A673 (cell line): Measurements from ENCODE around the gene CYSTM1. TPM values are rescaled to one million over a fixed set of nuclear protein-coding genes. Genes with fewer than 3 reads are reported as not detected.

ENCODE experiments used
- BruUV-seq: library from RNA; stranded (reverse); fragments of 400-500 nt; replicated peaks from 2 replicates; lab custom pipeline; 2021; lab: Mats Ljungman, UMichigan
- CTCF ChIA-PET: fragments of 300-600 bp; sonication (Branson Sonifier 250); formaldehyde crosslinking; loops from one replicate; lab custom pipeline; 2022; ENCODE audit warnings: antibody characterized with exemption; lab: Charles Lee
- POLR2A ChIA-PET: fragments of 300-600 bp; sonication (Branson Sonifier 250); formaldehyde crosslinking; loops from one replicate; lab custom pipeline; 2022; ENCODE audit warnings: antibody characterized with exemption; ENCODE audit not compliant: low non-redundant PET; lab: Charles Lee
- DNase-seq: peaks from one replicate; pipeline ENCODE4 v3.0.0-alpha.2; 2015; ENCODE audit warnings: low spot score
- H3K27ac ChIP-seq: fragments of 200-600 bp; sonication (generic); 2 replicates; pipeline ENCODE4 v1.5.1; 2016; ENCODE audit warnings: mixed run types, low read depth, mild to moderate bottlenecking, mixed read lengths, antibody characterized with exemption, low read length; ENCODE audit not compliant: poor library complexity, severe bottlenecking
- H3K27me3 ChIP-seq: fragments of 200-600 bp; sonication (generic); replicated peaks from 2 replicates; pipeline ENCODE4 v1.6.1; 2017; ENCODE audit warnings: mixed run types, low read depth, mild to moderate bottlenecking, mixed read lengths, antibody characterized with exemption, low read length; ENCODE audit not compliant: insufficient read depth, poor library complexity
- H3K36me3 ChIP-seq: fragments of 200-600 bp; sonication (generic); 2 replicates; pipeline ENCODE4 v1.6.1; 2016; ENCODE audit warnings: mixed run types, mild to moderate bottlenecking, mixed read lengths, antibody characterized with exemption, low read length; ENCODE audit not compliant: insufficient read depth, poor library complexity, severe bottlenecking
- H3K4me1 ChIP-seq: fragments of 200-600 bp; sonication (generic); 2 replicates; pipeline ENCODE4 v1.6.1; 2017; ENCODE audit warnings: mixed run types, mild to moderate bottlenecking, mixed read lengths, antibody characterized with exemption, low read length; ENCODE audit not compliant: insufficient read depth, poor library complexity, severe bottlenecking
- H3K4me3 ChIP-seq: fragments of 200-600 bp; sonication (generic); 2 replicates; pipeline ENCODE4 v1.5.1; 2016; ENCODE audit warnings: low read depth, mixed run types, mild to moderate bottlenecking, mixed read lengths, low read length; ENCODE audit not compliant: poor library complexity, severe bottlenecking
- H3K9me3 ChIP-seq: fragments of 200-600 bp; sonication (generic); 2 replicates; pipeline ENCODE4 v1.6.1; 2016; ENCODE audit warnings: mixed run types, low read depth, mild to moderate bottlenecking, mixed read lengths, antibody characterized with exemption, low read length; ENCODE audit not compliant: poor library complexity, severe bottlenecking
- EZH2 ChIP-seq: fragments of 200-600 bp; sonication (generic); IDR thresholded peaks from 2 replicates; pipeline ENCODE4 v1.6.1; 2017; ENCODE audit warnings: borderline replicate concordance, low read depth, mild to moderate bottlenecking, mixed read lengths, antibody characterized with exemption, low read length; ENCODE audit not compliant: poor library complexity, severe bottlenecking
- intact Hi-C: fragments of 100-400 bp; cut with micrococcal nuclease; formaldehyde crosslinking; loops from one replicate; pipeline ENCODE4 v1.10.0; 2022; ENCODE audit not compliant: unreplicated experiment
- total RNA-seq: library from RNA; stranded (reverse); gene quantifications from 2 replicates; pipeline ENCODE4 v1.2.3, GENCODE V29; 2021
- TF ChIP-seq, protein P1 (sequence below): fragments of 300-800, 200-600 bp; sonication (generic); conservative IDR thresholded peaks from 2 replicates; pipeline ENCODE4 v1.5.1; 2017; ENCODE audit warnings: low read depth, mild to moderate bottlenecking, antibody characterized with exemption, low read length, moderate library complexity, mixed read lengths

CYSTM1 gene
- total RNA-seq, 1 experiment from 2014 or later, result 35.5 TPM

- Histone ChIP-seq H3K27me3 (no peaks in the 10 kb centered on the region), H3K4me1 (peaks cover 8% of the 10 kb centered on the region), H3K27ac (no peak overlapping the region), H3K36me3 (no peaks in the 10 kb centered on the region), H3K9me3 (no peaks in the 10 kb centered on the region), H3K4me3 (no peak overlapping the region)
- TF ChIP-seq, protein P1, sequence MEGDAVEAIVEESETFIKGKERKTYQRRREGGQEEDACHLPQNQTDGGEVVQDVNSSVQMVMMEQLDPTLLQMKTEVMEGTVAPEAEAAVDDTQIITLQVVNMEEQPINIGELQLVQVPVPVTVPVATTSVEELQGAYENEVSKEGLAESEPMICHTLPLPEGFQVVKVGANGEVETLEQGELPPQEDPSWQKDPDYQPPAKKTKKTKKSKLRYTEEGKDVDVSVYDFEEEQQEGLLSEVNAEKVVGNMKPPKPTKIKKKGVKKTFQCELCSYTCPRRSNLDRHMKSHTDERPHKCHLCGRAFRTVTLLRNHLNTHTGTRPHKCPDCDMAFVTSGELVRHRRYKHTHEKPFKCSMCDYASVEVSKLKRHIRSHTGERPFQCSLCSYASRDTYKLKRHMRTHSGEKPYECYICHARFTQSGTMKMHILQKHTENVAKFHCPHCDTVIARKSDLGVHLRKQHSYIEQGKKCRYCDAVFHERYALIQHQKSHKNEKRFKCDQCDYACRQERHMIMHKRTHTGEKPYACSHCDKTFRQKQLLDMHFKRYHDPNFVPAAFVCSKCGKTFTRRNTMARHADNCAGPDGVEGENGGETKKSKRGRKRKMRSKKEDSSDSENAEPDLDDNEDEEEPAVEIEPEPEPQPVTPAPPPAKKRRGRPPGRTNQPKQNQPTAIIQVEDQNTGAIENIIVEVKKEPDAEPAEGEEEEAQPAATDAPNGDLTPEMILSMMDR, result no peak
- TF ChIP-seq EZH2, result no peak
- DNase-seq, result no peak
- no TSS peak for BruUV-seq
- ChIA-PET CTCF (interaction anchor here (0.6 kb wide), 1 partner anchor 204 kb away, joined by 6 read pairs; no protein-coding TSS in a partner anchor), POLR2A (no interaction called here)
- intact Hi-C loops, result no loop called here
Measured at GRCh38 chr5:140270008-140270407, 95.0 kb downstream of the CYSTM1 start.

DNA sequence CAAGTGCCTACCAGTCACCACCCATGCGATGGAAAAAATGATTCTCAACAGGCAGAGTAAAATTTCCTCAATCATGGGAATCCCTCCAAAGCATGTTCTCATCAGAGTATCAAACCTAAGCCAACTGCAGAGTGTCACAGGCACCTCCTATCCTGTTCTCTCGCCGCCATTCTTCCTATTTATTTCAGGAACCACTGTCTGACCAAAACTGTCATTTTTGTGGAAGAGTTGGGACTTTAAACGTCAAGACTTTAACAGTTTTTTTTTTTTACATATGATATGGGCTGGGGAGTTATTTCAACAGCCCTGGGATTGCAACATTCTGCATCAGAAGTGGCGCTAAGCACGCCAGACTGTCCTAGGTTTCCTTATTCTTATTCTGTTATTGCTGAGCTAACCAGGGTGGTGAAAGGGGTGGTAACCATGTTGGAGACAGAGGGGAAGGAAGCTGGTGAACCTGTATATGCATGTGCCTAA lies 98.5 kb downstream of the CYSTM1 start:
- TF ChIP-seq, protein P1, result no peak
- TF ChIP-seq EZH2, result no peak
- ChIA-PET POLR2A (interaction anchor here (0.7 kb wide), 1 partner anchor 152 kb away, joined by 3 read pairs; no protein-coding TSS in a partner anchor), CTCF (no interaction called here)
- no peaks in the 10 kb centered on the region for H3K27me3 ChIP-seq
- peaks cover 5% of the 10 kb centered on the region for H3K9me3 ChIP-seq
- BruUV-seq, result no TSS peak
- peaks cover 8% of the 10 kb centered on the region for H3K4me1 ChIP-seq
- H3K27ac ChIP-seq, result no peak overlapping the region
- H3K36me3 ChIP-seq, result peaks cover 5% of the 10 kb centered on the region
- H3K4me3 ChIP-seq, result no peak overlapping the region
- intact Hi-C loops, result no loop called here
- DNase-seq, result no peak

DNA sequence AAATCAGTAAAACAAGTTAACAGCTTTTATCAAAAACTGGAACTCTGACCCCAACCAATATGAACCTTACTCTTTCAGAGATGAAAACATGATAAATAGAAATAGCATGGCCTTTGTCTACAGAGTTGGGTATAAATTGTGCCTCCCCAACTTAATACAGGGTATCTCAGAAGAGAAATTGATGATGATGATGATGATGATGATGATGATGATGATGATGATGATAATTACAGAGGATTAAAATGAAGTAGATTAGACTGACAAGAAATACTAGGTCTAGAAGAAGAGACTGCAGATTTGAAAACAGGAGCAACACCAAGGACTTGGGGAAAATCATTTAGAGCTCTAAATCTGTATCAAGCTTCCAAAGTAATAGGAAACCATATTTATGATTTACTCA lies 100.8 kb downstream of the CYSTM1 start:
- DNase-seq, result no peak
- no peak overlapping the region for H3K4me3 ChIP-seq
- TF ChIP-seq EZH2, result no peak
- TF ChIP-seq, protein P1, result no peak
- no TSS peak for BruUV-seq
- ChIA-PET POLR2A (interaction anchor here (0.6 kb wide), 1 partner anchor 372 kb away, joined by 3 read pairs; the partner anchor contains the start of genes IK and NDUFA2), CTCF (no interaction called here)
- intact Hi-C loops, result no loop called here
- H3K27ac ChIP-seq, result no peak overlapping the region
- H3K9me3 ChIP-seq, result peaks cover 5% of the 10 kb centered on the region
- H3K27me3 ChIP-seq, result no peaks in the 10 kb centered on the region
- H3K4me1 ChIP-seq, result no peaks in the 10 kb centered on the region
- H3K36me3 ChIP-seq, result peaks cover 19% of the 10 kb centered on the region
